Thoracic aorta (tissue), 2 donors: Measurements from ENCODE around the gene INHA. TPM values are rescaled to one million over a fixed set of nuclear protein-coding genes. Genes with fewer than 3 reads are reported as not detected.

Experiments used
- ATAC-seq: fragments of 150-250 bp; one replicate; pipeline ENCODE4 v1.8.0; 2017; ENCODE audit warnings: low read depth; ENCODE audit not compliant: insufficient number of reproducible peaks, low FRiP score
- DNase-seq: peaks from one replicate; pipeline ENCODE4 v3.0.0-alpha.2; 2020; ENCODE audit warnings: low spot score
- H3K27ac ChIP-seq, 2 donors: fragments of 200-600 bp; sonication (generic); 1 replicate in 1 of 2; 2 replicates in 1 of 2; pipeline ENCODE4 v1.5.1; 2016; ENCODE audit warnings: mild to moderate bottlenecking in 2 of 2, moderate library complexity in 2 of 2
- H3K27me3 ChIP-seq: fragments of 200-600 bp; sonication (generic); replicated peaks from 2 replicates; pipeline ENCODE4 v1.6.0; 2016; ENCODE audit warnings: mild to moderate bottlenecking; ENCODE audit not compliant: insufficient read depth
- H3K36me3 ChIP-seq: fragments of 200-600 bp; sonication (generic); one replicate; pipeline ENCODE4 v1.5.1; 2016
- H3K4me1 ChIP-seq, 2 donors: fragments of 200-600 bp; sonication (generic); 1 replicate in 1 of 2; 2 replicates in 1 of 2; pipeline versions ENCODE4 v1.5.1 to v1.6.0; 2016; ENCODE audit warnings: low read depth in 2 of 2, mild to moderate bottlenecking in 1 of 2; ENCODE audit not compliant: control insufficient read depth in 1 of 2
- H3K4me3 ChIP-seq: fragments of 200-600 bp; sonication (generic); 2 replicates; pipeline ENCODE4 v1.5.1; 2016; ENCODE audit warnings: mild to moderate bottlenecking
- H3K9me3 ChIP-seq: fragments of 200-600 bp; sonication (generic); 2 replicates; pipeline ENCODE4 v1.5.1; 2016
- CTCF ChIP-seq: fragments of 200-600 bp; sonication (generic); IDR thresholded peaks from one replicate; pipeline ENCODE4 v1.5.1; 2019; ENCODE audit warnings: antibody characterized with exemption
- total RNA-seq, 2 donors: library from RNA; depleted of rRNA; stranded (reverse); fragments of >200 nt; gene quantifications; one replicate each; pipeline versions ENCODE4 v1.1.0 to v1.2.3, GENCODE V29; 2016

INHA gene
- total RNA-seq, 2 donors from 2014 or later, result 1.2 to 1.6 TPM

GRCh38 chr2:219563271-219563928 is 8.7 kb upstream of the INHA start:
- no peak for TF ChIP-seq CTCF
- Histone ChIP-seq H3K36me3 (peaks cover 31% of the 10 kb centered on the region), H3K4me3 (no peak overlapping the region), H3K27ac (no peak overlapping the region), H3K4me1 (no peaks in the 10 kb centered on the region), H3K9me3 (no peaks in the 10 kb centered on the region), H3K27me3 (no peaks in the 10 kb centered on the region)
- ATAC-seq (no peak), DNase-seq (no peak)

- no peak for ATAC-seq
- TF ChIP-seq CTCF, result no peak
- Histone ChIP-seq H3K27me3 (no peaks in the 10 kb centered on the region), H3K9me3 (no peaks in the 10 kb centered on the region), H3K36me3 (peaks cover 34% of the 10 kb centered on the region), H3K4me1 (peaks cover 7 to 9% of the 10 kb centered on the region in 2 donors), H3K27ac (no peak overlapping the region), H3K4me3 (no peak overlapping the region)
- no peak for DNase-seq
Observed at GRCh38 chr2:219565130-219566080, 6.7 kb upstream of the INHA start.

GRCh38 chr2:219566640-219567039 is 5.5 kb upstream of the INHA start:
- Histone ChIP-seq H3K36me3 (peaks cover 34% of the 10 kb centered on the region), H3K27ac (no peak overlapping the region), H3K9me3 (no peaks in the 10 kb centered on the region), H3K4me3 (no peak overlapping the region), H3K4me1 (peaks cover 7 to 12% of the 10 kb centered on the region in 2 donors), H3K27me3 (no peaks in the 10 kb centered on the region)
- DNase-seq, result no peak
- TF ChIP-seq CTCF, result no peak
- no peak for ATAC-seq

GRCh38 chr2:219567131-219567530 is 5.0 kb upstream of the INHA start:
- peaks cover 7 to 17% of the 10 kb centered on the region in 2 donors for H3K4me1 ChIP-seq
- no peak overlapping the region for H3K4me3 ChIP-seq
- ATAC-seq (no peak), DNase-seq (no peak)
- H3K36me3 ChIP-seq, result peaks cover 32% of the 10 kb centered on the region
- no peaks in the 10 kb centered on the region for H3K27me3 ChIP-seq
- no peaks in the 10 kb centered on the region for H3K9me3 ChIP-seq
- H3K27ac ChIP-seq, result no peak overlapping the region
- TF ChIP-seq CTCF, result no peak

- Histone ChIP-seq H3K36me3 (peaks cover 28% of the 10 kb centered on the region), H3K9me3 (no peaks in the 10 kb centered on the region), H3K27ac (no peak overlapping the region), H3K4me3 (no peak overlapping the region), H3K4me1 (peaks cover 7 to 18% of the 10 kb centered on the region in 2 donors), H3K27me3 (no peaks in the 10 kb centered on the region)
- DNase-seq (no peak), ATAC-seq (no peak)
- no peak for TF ChIP-seq CTCF
Observed at GRCh38 chr2:219567791-219568361, 4.2 kb upstream of the INHA start.
